K562 (cell line): ENCODE data around the gene MTA2.

ENCODE experiments used
- CTCF ChIP-seq, 3 experiments: IDR thresholded peaks in 2 of 3; conservative IDR thresholded peaks in 1 of 3; 2 replicates each; pipeline ENCODE4 v1.5.1; 2011 to 2012; ENCODE audit warnings: low read length in 3 of 3, mild to moderate bottlenecking in 3 of 3, control low read depth in 2 of 3, improper control_type of control experiment in 1 of 3, inconsistent platforms in 1 of 3, low read depth in 1 of 3, mixed read lengths in 1 of 3, moderate library complexity in 1 of 3; ENCODE audit not compliant: insufficient read depth in 2 of 3
- GTF2F1 ChIP-seq: IDR thresholded peaks from 2 replicates; pipeline ENCODE4 v1.6.1; 2011; ENCODE audit warnings: low read depth, low read length, improper control_type of control experiment
- POLR2A ChIP-seq: fragments of 450-650 bp; conservative IDR thresholded peaks from 2 replicates; pipeline ENCODE4 v1.6.1; 2016
- RBM14 ChIP-seq: fragments of 200-400 bp; formaldehyde crosslinking; IDR thresholded peaks from 2 replicates; pipeline ENCODE4 v1.6.1; 2018; ENCODE audit warnings: low read depth, mild to moderate bottlenecking, low read length, moderate library complexity, borderline replicate concordance; ENCODE audit not compliant: insufficient read depth
- SMAD1 ChIP-seq: fragments of 150-350 bp; IDR thresholded peaks from 2 replicates; pipeline ENCODE4 v1.6.1; 2014; ENCODE audit warnings: low read length, low read depth; ENCODE audit not compliant: partially characterized antibody
- YY1 ChIP-seq, 3 experiments: IDR thresholded peaks; 2 replicates each; pipeline ENCODE4 v1.6.1; 2011; ENCODE audit warnings: low read length in 2 of 3, mild to moderate bottlenecking in 2 of 3, moderate library complexity in 2 of 3, borderline replicate concordance in 1 of 3, control low read depth in 1 of 3, low read depth in 1 of 3; ENCODE audit not compliant: insufficient read depth in 3 of 3, insufficient replicate concordance in 2 of 3, control insufficient read depth in 1 of 3, insufficient read length in 1 of 3; ENCODE audit errors: extremely low read depth in 1 of 3
- TF ChIP-seq, protein P1 (sequence below), 2 experiments: fragments of 450-650 bp; IDR thresholded peaks; 2 replicates each; pipeline ENCODE4 v1.6.1; 2016

DNA sequence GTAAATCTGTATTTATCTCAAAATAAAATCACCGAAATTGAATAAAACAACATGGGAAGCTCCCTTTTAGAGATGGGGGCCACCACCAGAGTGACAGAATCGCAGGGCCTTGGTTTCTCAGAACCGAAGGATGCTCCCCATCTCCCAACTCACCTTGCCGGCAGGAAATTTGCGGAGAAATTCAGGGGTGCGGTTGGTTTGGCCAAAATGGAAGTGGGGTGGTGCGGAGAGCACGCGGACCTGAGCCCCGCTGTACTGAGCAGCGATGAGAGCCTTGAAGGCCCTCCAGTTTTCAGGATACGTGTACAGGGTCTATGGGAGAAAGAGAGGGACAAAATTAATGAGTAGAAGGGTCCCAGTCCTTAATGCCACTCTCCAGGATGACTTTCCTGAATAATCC, 29.2 kb downstream of the MTA2 start:
- TF ChIP-seq YY1 (IDR thresholded peaks at IDR 0.05; ENCODE audit: borderline replicate concordance in 1 of 3, control insufficient read depth in 1 of 3, extremely low read depth in 1 of 3, insufficient read depth in 3 of 3, insufficient read length in 1 of 3, insufficient replicate concordance in 2 of 3, low read depth in 1 of 3, low read length in 2 of 3) (no peak), CTCF (IDR thresholded peaks at IDR 0.05 in 2 of 3, conservative IDR thresholded peaks at IDR 0.05 in 1 of 3; ENCODE audit: insufficient read depth in 2 of 3, low read depth in 1 of 3, low read length in 3 of 3) (no peak), SMAD1 (no peak), GTF2F1 (no peak), POLR2A (no peak), RBM14 (no peak)
- TF ChIP-seq, protein P1, sequence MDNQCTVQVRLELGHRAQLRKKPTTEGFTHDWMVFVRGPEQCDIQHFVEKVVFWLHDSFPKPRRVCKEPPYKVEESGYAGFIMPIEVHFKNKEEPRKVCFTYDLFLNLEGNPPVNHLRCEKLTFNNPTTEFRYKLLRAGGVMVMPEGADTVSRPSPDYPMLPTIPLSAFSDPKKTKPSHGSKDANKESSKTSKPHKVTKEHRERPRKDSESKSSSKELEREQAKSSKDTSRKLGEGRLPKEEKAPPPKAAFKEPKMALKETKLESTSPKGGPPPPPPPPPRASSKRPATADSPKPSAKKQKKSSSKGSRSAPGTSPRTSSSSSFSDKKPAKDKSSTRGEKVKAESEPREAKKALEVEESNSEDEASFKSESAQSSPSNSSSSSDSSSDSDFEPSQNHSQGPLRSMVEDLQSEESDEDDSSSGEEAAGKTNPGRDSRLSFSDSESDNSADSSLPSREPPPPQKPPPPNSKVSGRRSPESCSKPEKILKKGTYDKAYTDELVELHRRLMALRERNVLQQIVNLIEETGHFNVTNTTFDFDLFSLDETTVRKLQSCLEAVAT (IDR thresholded peaks at IDR 0.05) = no peak
